ENCODE results near the gene TAMALIN.

Gene TAMALIN

DNA sequence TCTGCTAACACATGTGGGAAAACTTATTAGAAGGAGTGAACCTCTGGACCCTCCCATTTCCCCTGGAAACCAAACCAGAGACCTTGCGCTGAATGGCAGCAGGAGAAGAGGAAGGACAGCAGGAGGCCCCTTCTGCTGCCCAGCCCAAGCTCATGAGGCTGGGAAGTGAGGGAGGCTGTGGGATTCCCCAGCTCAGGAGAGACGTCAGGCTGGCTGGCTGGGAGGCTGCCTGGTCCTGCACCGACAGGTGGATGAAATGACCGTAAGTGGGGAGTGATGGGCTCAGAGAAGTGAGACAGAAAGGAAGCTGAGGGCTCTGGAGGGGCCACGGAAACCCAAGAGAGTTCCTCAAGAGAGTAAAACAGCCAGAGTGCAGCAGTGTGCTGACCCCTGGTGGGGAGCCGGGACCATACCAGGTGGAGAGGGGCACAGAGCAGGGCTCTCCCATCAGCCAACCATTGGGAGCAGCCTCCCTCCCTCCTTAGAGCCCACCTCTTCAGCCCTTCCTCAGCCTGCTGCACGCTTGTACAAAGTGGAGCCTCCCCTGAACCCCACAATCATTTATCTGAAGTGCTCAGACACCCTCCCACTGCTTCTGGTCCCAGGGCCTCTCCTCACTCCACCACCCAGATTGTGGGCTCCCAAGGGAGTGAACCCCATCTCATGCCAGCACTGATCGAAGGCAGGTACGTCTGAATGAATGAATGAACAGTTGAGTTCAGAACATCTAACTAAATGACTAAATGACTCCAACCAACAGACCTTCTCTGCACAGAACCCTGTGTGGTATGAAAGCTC, 14.0 kb downstream of the TAMALIN start:
- Histone ChIP-seq H3K9me3 (ENCODE audit: control insufficient read depth in 5 of 5, low read length in 5 of 5) (no peaks in the 10 kb centered on the region), H3K4me1 (ENCODE audit: control insufficient read depth in 5 of 5, insufficient read depth in 5 of 5, low read length in 5 of 5) (peaks cover 0 to 38% (median 28%) of the 10 kb centered on the region in 5 donors), H3K4me3 (ENCODE audit: low read depth in 1 of 5, low read length in 5 of 5) (no peak overlapping the region), H3K27me3 (ENCODE audit: control insufficient read depth in 5 of 5, insufficient read depth in 4 of 5, low read length in 5 of 5) (peaks cover 0 to 3% (median 0%) of the 10 kb centered on the region in 5 donors), H3K27ac (ENCODE audit: low read depth, low read length) (no peak overlapping the region), H3K9ac (ENCODE audit: low read length in 5 of 5) (no peak overlapping the region), H3K36me3 (ENCODE audit: control insufficient read depth in 5 of 5, insufficient read depth in 5 of 5, low read length in 5 of 5) (peaks cover 0 to 3% (median 0%) of the 10 kb centered on the region in 5 donors)

DNA sequence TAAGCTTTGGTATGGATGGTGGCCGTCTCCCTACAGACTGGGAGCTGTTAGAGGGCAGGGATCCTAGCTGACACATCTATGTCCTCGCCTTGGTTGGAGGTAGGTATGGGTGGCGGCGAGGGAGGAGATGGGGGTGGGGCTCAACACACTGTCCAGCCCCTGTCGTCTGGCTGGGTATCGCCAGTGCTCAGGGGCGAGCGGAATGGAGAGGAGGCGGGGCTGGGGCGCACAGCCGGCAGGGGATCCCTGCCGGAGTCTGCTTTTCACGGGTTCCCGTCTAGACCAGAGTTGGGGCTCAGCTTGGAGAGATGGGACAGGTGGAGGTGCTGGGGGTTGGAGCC, 16.1 kb downstream of the TAMALIN start:
- Histone ChIP-seq H3K27me3 (ENCODE audit: control insufficient read depth in 5 of 5, insufficient read depth in 4 of 5, low read length in 5 of 5) (peaks cover 0 to 3% (median 0%) of the 10 kb centered on the region in 5 donors), H3K36me3 (ENCODE audit: control insufficient read depth in 5 of 5, insufficient read depth in 5 of 5, low read length in 5 of 5) (no peaks in the 10 kb centered on the region), H3K9me3 (ENCODE audit: control insufficient read depth in 5 of 5, low read length in 5 of 5) (no peaks in the 10 kb centered on the region), H3K4me3 (ENCODE audit: low read depth in 1 of 5, low read length in 5 of 5) (peak overlapping the region in 4 of 5 donors; percentile 51 to 66 (median 60)), H3K27ac (ENCODE audit: low read depth, low read length) (no peak overlapping the region), H3K4me1 (ENCODE audit: control insufficient read depth in 5 of 5, insufficient read depth in 5 of 5, low read length in 5 of 5) (peaks cover 0 to 42% (median 31%) of the 10 kb centered on the region in 5 donors), H3K9ac (ENCODE audit: low read length in 5 of 5) (peak overlapping the region in 3 of 5 donors; percentile 7 to 58 (median 20))

DNA sequence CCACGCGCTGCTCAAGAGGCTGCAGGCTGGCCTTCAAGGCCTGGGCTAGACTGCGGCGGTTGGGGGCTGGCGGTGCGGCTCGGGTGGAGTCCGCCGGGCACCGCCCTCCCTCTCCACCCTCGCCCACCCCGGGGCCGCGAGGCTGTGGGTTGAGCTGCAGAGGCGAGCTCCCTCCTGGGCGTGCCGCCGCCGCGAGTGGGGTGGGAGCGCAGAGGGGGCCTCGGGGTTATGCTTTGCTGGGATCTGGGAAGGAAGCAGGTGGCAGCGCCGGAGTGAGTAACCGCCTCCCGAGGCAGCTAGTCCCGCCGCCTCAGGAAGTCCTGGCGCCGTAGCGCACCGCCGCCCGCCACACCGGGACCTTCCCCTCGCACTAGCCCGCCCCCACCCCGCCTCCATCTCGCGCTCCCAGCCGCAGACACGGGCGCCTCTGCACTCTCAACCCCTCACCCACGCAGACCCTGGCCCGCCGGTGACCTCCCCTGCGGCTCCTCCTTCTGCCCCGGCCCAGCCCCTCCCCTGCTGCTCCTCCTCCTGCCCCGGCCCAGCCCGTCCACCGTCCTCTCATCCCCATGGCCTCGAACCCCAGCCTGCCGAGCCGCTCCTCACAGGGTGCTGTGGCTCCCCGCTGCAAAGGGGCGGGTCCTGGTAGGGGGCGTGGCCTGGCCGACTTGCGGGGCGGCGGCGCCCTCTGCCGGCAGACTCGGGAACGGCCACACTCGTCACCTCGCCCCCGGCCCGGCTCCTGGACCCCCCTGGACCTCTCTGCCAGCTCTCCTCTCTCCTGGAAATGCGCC, 16.6 kb downstream of the TAMALIN start:
- peak overlapping the region in 4 of 5 donors; percentile 51 to 66 (median 60) for H3K4me3 ChIP-seq (ENCODE audit: low read depth in 1 of 5, low read length in 5 of 5)
- H3K36me3 ChIP-seq (ENCODE audit: control insufficient read depth in 5 of 5, insufficient read depth in 5 of 5, low read length in 5 of 5): no peaks in the 10 kb centered on the region
- peak overlapping the region in 4 of 5 donors; percentile 21 to 66 (median 58) for H3K9ac ChIP-seq (ENCODE audit: low read length in 5 of 5)
- H3K27ac ChIP-seq (ENCODE audit: low read depth, low read length): no peak overlapping the region
- H3K4me1 ChIP-seq (ENCODE audit: control insufficient read depth in 5 of 5, insufficient read depth in 5 of 5, low read length in 5 of 5): peaks cover 0 to 42% (median 31%) of the 10 kb centered on the region in 5 donors
- H3K27me3 ChIP-seq (ENCODE audit: control insufficient read depth in 5 of 5, insufficient read depth in 4 of 5, low read length in 5 of 5): peaks cover 0 to 3% (median 0%) of the 10 kb centered on the region in 5 donors
- H3K9me3 ChIP-seq (ENCODE audit: control insufficient read depth in 5 of 5, low read length in 5 of 5): no peaks in the 10 kb centered on the region

DNA sequence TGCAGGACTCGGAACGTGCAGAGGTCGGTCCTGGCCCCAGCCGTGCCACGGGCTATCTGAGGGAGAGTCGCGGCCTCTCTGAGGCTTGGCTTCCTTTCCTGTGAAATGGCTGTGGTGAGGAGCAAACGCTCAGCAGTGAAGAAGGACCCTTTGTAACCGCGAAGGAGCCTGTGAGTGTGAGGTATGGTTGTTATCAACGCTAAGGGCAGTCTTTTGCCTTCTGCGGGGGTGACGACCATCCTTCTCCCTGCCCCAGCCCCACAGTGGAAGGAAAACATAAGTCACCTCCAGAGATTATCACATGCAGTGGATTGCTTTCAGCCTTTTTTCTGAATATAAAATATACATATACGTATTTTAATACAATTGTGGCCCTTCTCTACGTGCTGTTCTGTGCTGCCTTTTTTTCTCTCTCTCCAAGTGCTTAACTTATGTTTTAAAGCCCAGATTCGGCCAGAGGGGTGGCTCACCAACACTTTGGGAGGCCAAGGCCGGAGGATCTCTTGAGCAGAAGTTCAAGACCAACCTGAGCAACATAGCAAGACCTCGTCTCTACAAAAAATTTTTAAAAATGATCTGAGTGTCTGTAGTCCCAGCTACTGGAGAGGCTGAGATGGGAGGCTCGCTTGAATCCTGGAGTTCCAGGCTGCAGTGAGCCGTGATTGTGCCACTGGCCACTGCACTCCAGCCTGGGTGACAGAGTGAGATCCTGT, 17.4 kb downstream of the TAMALIN start:
- no peaks in the 10 kb centered on the region for H3K36me3 ChIP-seq (ENCODE audit: control insufficient read depth in 5 of 5, insufficient read depth in 5 of 5, low read length in 5 of 5)
- H3K4me3 ChIP-seq (ENCODE audit: low read depth in 1 of 5, low read length in 5 of 5): peak overlapping the region in 4 of 5 donors; percentile 51 to 66 (median 60)
- no peak overlapping the region for H3K27ac ChIP-seq (ENCODE audit: low read depth, low read length)
- peak overlapping the region in 4 of 5 donors; percentile 21 to 66 (median 58) for H3K9ac ChIP-seq (ENCODE audit: low read length in 5 of 5)
- peaks cover 0 to 3% (median 0%) of the 10 kb centered on the region in 5 donors for H3K27me3 ChIP-seq (ENCODE audit: control insufficient read depth in 5 of 5, insufficient read depth in 4 of 5, low read length in 5 of 5)
- peaks cover 0 to 42% (median 31%) of the 10 kb centered on the region in 5 donors for H3K4me1 ChIP-seq (ENCODE audit: control insufficient read depth in 5 of 5, insufficient read depth in 5 of 5, low read length in 5 of 5)
- no peaks in the 10 kb centered on the region for H3K9me3 ChIP-seq (ENCODE audit: control insufficient read depth in 5 of 5, low read length in 5 of 5)

DNA sequence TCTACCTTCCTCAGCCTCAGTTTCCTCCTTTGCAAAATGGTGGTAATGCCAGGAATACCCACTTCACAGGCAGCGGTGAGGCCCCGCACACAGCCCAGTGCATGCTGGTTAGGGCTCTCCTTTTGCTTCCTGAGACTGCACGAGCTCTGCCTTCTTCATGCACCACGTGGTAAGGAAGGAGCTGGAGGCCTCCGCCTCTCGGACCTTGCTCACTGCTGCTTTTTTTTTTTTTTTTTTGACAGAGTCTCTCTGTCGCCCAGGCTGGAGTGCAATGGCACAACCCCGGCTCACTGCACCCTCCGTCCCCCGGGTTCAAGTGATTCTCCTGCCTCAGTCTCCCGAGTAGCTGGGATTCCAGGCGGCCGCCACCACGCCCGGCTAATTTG, 18.1 kb downstream of the TAMALIN start:
- Histone ChIP-seq H3K36me3 (ENCODE audit: control insufficient read depth in 5 of 5, insufficient read depth in 5 of 5, low read length in 5 of 5) (no peaks in the 10 kb centered on the region), H3K27ac (ENCODE audit: low read depth, low read length) (peak overlapping the region; percentile 55), H3K4me1 (ENCODE audit: control insufficient read depth in 5 of 5, insufficient read depth in 5 of 5, low read length in 5 of 5) (peaks cover 0 to 42% (median 31%) of the 10 kb centered on the region in 5 donors), H3K9ac (ENCODE audit: low read length in 5 of 5) (peak overlapping the region in 1 of 5 donors; percentile 71), H3K27me3 (ENCODE audit: control insufficient read depth in 5 of 5, insufficient read depth in 4 of 5, low read length in 5 of 5) (peaks cover 0 to 3% (median 0%) of the 10 kb centered on the region in 5 donors), H3K4me3 (ENCODE audit: low read depth in 1 of 5, low read length in 5 of 5) (peak overlapping the region in 2 of 5 donors; percentile 26 to 57), H3K9me3 (ENCODE audit: control insufficient read depth in 5 of 5, low read length in 5 of 5) (no peaks in the 10 kb centered on the region)

DNA sequence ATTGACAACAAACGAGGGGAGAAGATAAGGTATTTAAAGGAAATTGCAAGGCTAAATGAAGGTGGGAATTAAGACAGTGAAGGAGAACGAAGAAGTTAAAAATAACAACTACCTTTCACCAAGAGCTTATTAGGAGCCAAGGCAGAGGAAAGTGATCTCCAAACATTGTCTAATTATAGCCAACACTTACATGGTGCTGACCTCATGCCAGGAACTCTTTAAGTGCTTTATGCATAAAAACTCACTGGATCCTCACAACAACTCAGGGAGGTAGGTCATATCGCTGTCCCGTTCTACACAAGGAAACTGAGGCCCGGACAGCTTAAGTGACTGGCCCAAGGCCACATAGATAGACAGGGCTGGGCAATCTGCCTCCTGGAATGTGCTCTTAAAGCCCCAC, 19.5 kb downstream of the TAMALIN start:
- peaks cover 0 to 3% (median 0%) of the 10 kb centered on the region in 5 donors for H3K27me3 ChIP-seq (ENCODE audit: control insufficient read depth in 5 of 5, insufficient read depth in 4 of 5, low read length in 5 of 5)
- no peak overlapping the region for H3K9ac ChIP-seq (ENCODE audit: low read length in 5 of 5)
- H3K36me3 ChIP-seq (ENCODE audit: control insufficient read depth in 5 of 5, insufficient read depth in 5 of 5, low read length in 5 of 5): no peaks in the 10 kb centered on the region
- H3K4me3 ChIP-seq (ENCODE audit: low read depth in 1 of 5, low read length in 5 of 5): no peak overlapping the region
- H3K4me1 ChIP-seq (ENCODE audit: control insufficient read depth in 5 of 5, insufficient read depth in 5 of 5, low read length in 5 of 5): peaks cover 0 to 35% (median 28%) of the 10 kb centered on the region in 5 donors
- H3K9me3 ChIP-seq (ENCODE audit: control insufficient read depth in 5 of 5, low read length in 5 of 5): no peaks in the 10 kb centered on the region
- H3K27ac ChIP-seq (ENCODE audit: low read depth, low read length): no peak overlapping the region

DNA sequence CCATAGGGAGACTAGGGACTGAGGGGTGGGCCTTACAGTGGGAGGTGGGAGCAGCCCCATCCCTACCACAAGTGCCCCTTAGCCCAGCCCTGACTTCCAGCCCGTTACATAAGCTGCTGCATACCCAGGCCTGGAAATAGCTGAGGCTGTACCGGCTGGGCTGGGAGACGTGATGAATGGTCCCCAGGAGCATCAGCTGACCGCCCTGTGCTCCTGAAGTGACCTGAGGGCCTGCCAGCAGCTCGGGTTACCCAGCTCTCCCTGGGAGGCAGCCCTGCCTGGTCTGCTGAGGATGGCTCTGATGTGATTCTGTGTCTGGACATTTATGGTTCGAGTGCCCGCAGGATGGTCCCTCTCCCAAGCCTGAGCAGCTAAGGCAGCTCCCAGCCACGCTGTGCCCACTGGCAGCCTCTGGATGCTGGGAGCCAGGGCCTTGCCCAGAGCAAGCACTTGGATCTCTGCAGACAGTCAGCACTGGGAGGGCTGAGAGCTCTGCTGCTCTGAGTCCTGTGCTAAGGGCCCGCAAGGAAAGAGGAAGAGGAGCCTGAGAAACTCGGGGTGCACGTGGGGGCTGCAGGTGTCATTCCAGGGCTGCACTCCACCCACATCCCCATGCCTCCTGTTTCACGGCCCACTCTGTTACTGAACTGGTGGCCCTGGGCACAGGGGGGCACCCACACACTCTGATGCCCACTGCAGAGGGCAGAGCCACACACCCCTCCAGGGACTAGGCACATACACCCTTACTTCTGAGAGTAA, 20.5 kb downstream of the TAMALIN start:
- Histone ChIP-seq H3K4me3 (ENCODE audit: low read depth in 1 of 5, low read length in 5 of 5) (no peak overlapping the region), H3K9ac (ENCODE audit: low read length in 5 of 5) (peak overlapping the region in 1 of 5 donors; percentile 11), H3K27me3 (ENCODE audit: control insufficient read depth in 5 of 5, insufficient read depth in 4 of 5, low read length in 5 of 5) (peaks cover 0 to 3% (median 0%) of the 10 kb centered on the region in 5 donors), H3K4me1 (ENCODE audit: control insufficient read depth in 5 of 5, insufficient read depth in 5 of 5, low read length in 5 of 5) (peaks cover 3 to 40% (median 32%) of the 10 kb centered on the region in 5 donors), H3K27ac (ENCODE audit: low read depth, low read length) (no peak overlapping the region), H3K36me3 (ENCODE audit: control insufficient read depth in 5 of 5, insufficient read depth in 5 of 5, low read length in 5 of 5) (no peaks in the 10 kb centered on the region), H3K9me3 (ENCODE audit: control insufficient read depth in 5 of 5, low read length in 5 of 5) (no peaks in the 10 kb centered on the region)

DNA sequence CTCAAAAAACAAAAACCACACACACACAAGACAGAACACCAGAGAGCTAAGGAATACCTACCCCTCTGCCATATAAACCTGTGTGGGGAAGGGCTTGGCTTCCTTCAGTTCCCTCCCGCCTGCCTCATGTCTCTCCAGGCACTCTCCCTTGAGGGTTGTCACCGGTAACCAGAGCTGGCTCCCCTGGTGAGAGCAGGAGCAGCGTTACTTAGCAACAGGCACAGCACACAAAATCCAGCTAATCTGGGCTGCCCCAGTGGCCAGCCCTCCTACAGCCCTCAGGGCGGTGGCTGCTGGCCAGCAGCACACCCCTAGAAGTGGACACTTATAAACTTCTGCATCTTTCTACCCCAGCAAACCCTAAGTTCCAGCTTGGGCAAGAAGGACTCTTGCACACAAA, 22.9 kb downstream of the TAMALIN start:
- H3K9ac ChIP-seq (ENCODE audit: low read length in 5 of 5): no peak overlapping the region
- no peak overlapping the region for H3K27ac ChIP-seq (ENCODE audit: low read depth, low read length)
- H3K4me3 ChIP-seq (ENCODE audit: low read depth in 1 of 5, low read length in 5 of 5): no peak overlapping the region
- H3K4me1 ChIP-seq (ENCODE audit: control insufficient read depth in 5 of 5, insufficient read depth in 5 of 5, low read length in 5 of 5): peaks cover 7 to 39% (median 34%) of the 10 kb centered on the region in 5 donors
- no peaks in the 10 kb centered on the region for H3K27me3 ChIP-seq (ENCODE audit: control insufficient read depth in 5 of 5, insufficient read depth in 4 of 5, low read length in 5 of 5)
- no peaks in the 10 kb centered on the region for H3K36me3 ChIP-seq (ENCODE audit: control insufficient read depth in 5 of 5, insufficient read depth in 5 of 5, low read length in 5 of 5)
- no peaks in the 10 kb centered on the region for H3K9me3 ChIP-seq (ENCODE audit: control insufficient read depth in 5 of 5, low read length in 5 of 5)

DNA sequence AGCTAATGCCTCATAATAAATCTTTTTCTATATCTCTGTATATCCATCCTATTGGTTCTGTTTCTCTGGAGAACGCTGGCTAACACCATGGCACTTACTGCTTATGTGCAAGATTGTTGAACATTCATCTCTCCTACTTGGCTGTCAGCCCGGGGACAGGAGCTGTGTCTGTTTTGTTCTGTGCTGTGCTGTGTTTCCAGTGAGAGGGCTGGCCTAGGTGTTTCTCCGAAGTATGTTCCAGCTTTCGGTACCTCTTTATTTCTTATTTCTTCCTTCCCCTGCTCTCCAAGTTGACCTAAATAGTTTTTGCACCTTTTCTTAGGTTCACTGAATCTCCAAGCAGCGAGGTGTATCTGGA, 25.7 kb downstream of the TAMALIN start:
- Histone ChIP-seq H3K27me3 (ENCODE audit: control insufficient read depth in 5 of 5, insufficient read depth in 4 of 5, low read length in 5 of 5) (no peaks in the 10 kb centered on the region), H3K36me3 (ENCODE audit: control insufficient read depth in 5 of 5, insufficient read depth in 5 of 5, low read length in 5 of 5) (no peaks in the 10 kb centered on the region), H3K9me3 (ENCODE audit: control insufficient read depth in 5 of 5, low read length in 5 of 5) (no peaks in the 10 kb centered on the region), H3K4me3 (ENCODE audit: low read depth in 1 of 5, low read length in 5 of 5) (peak overlapping the region; percentile 31 to 58 (median 46)), H3K4me1 (ENCODE audit: control insufficient read depth in 5 of 5, insufficient read depth in 5 of 5, low read length in 5 of 5) (peaks cover 7 to 41% (median 32%) of the 10 kb centered on the region in 5 donors), H3K27ac (ENCODE audit: low read depth, low read length) (peak overlapping the region; percentile 93), H3K9ac (ENCODE audit: low read length in 5 of 5) (peak overlapping the region in 2 of 5 donors; percentile 38 to 52)
